HUES6 (cell line): ENCODE results near the gene CIRBP.

Experiments
- H3K27ac ChIP-seq: 2 replicates; pipeline ENCODE4 v1.7.0; 2013; ENCODE audit warnings: low read depth, mild to moderate bottlenecking, low read length, inconsistent platforms
- H3K27me3 ChIP-seq: 2 replicates; pipeline ENCODE4 v1.6.1; 2013; ENCODE audit warnings: low read length; ENCODE audit not compliant: control insufficient read depth, insufficient read depth
- H3K36me3 ChIP-seq: 2 replicates; pipeline ENCODE4 v1.6.1; 2013; ENCODE audit warnings: low read length; ENCODE audit not compliant: control insufficient read depth, insufficient read depth
- H3K4me1 ChIP-seq: 2 replicates; pipeline ENCODE4 v1.6.1; 2013; ENCODE audit warnings: low read length; ENCODE audit not compliant: control insufficient read depth, insufficient read depth
- H3K4me3 ChIP-seq: 2 replicates; pipeline ENCODE4 v1.5.1; 2013; ENCODE audit warnings: low read depth, low read length
- H3K9ac ChIP-seq: one replicate; pipeline ENCODE4 v1.6.1; 2013; ENCODE audit warnings: mild to moderate bottlenecking, low read length
- H3K9me3 ChIP-seq: 2 replicates; pipeline ENCODE4 v1.6.1; 2013; ENCODE audit warnings: low read depth, low read length; ENCODE audit not compliant: control insufficient read depth, insufficient read depth

Gene CIRBP

GRCh38 chr19:1272423-1273262, 3.5 kb downstream of the CIRBP start:
- H3K27me3 ChIP-seq: peaks cover 5% of the 10 kb centered on the region
- no peaks in the 10 kb centered on the region for H3K9me3 ChIP-seq
- H3K4me1 ChIP-seq: peaks cover 45% of the 10 kb centered on the region
- H3K4me3 ChIP-seq: no peak overlapping the region
- no peak overlapping the region for H3K9ac ChIP-seq
- no peak overlapping the region for H3K27ac ChIP-seq
- H3K36me3 ChIP-seq: peaks cover 50% of the 10 kb centered on the region

- no peaks in the 10 kb centered on the region for H3K9me3 ChIP-seq
- peaks cover 50% of the 10 kb centered on the region for H3K36me3 ChIP-seq
- H3K4me1 ChIP-seq: peaks cover 36% of the 10 kb centered on the region
- peak overlapping the region; percentile 27; the same call in 1 of the 2 replicates for H3K27ac ChIP-seq
- H3K9ac ChIP-seq: peak overlapping the region; percentile 2
- H3K27me3 ChIP-seq: no peaks in the 10 kb centered on the region; the same call in 1 of the 2 replicates
- peak overlapping the region; percentile 5; the same call in 1 of the 2 replicates for H3K4me3 ChIP-seq
Observed at GRCh38 chr19:1273263-1274041, 4.3 kb downstream of the CIRBP start.

GRCh38 chr19:1274081-1274851, 5.1 kb downstream of the CIRBP start:
- Histone ChIP-seq H3K27ac (peak overlapping the region; percentile 97), H3K27me3 (no peaks in the 10 kb centered on the region), H3K36me3 (peaks cover 56% of the 10 kb centered on the region), H3K9me3 (no peaks in the 10 kb centered on the region), H3K9ac (peak overlapping the region; percentile 91), H3K4me1 (peaks cover 32% of the 10 kb centered on the region), H3K4me3 (peak overlapping the region; percentile 73)

GRCh38 chr19:1274852-1275259, 5.7 kb downstream of the CIRBP start:
- peak overlapping the region; percentile 97 for H3K27ac ChIP-seq
- peak overlapping the region; percentile 91 for H3K9ac ChIP-seq
- peaks cover 31% of the 10 kb centered on the region for H3K4me1 ChIP-seq
- H3K36me3 ChIP-seq: peaks cover 61% of the 10 kb centered on the region
- H3K4me3 ChIP-seq: peak overlapping the region; percentile 73
- H3K27me3 ChIP-seq: no peaks in the 10 kb centered on the region
- no peaks in the 10 kb centered on the region for H3K9me3 ChIP-seq

- H3K9me3 ChIP-seq: no peaks in the 10 kb centered on the region
- H3K4me1 ChIP-seq: peaks cover 26% of the 10 kb centered on the region
- H3K27ac ChIP-seq: peak within 1 kb of the TSS; percentile 97
- peaks cover 60% of the 10 kb centered on the region for H3K36me3 ChIP-seq
- H3K27me3 ChIP-seq: no peaks in the 10 kb centered on the region
- peak within 1 kb of the TSS; percentile 89 for H3K4me3 ChIP-seq
- H3K9ac ChIP-seq: peak within 1 kb of the TSS; percentile 91
Observed at GRCh38 chr19:1275260-1275975, 6.3 kb downstream of the CIRBP start, which contains the start of gene FAM174C. Gene FAM174C (plus strand): TSS chr19:1275530. CDS start chr19:1275550, 20 bp downstream.

- Histone ChIP-seq H3K27me3 (no peaks in the 10 kb centered on the region), H3K4me3 (peak overlapping the region; percentile 89), H3K27ac (peak overlapping the region; percentile 88; the same call in 1 of the 2 replicates), H3K4me1 (peaks cover 22% of the 10 kb centered on the region), H3K9me3 (no peaks in the 10 kb centered on the region), H3K9ac (peak overlapping the region; percentile 88), H3K36me3 (peaks cover 55% of the 10 kb centered on the region)
Observed at GRCh38 chr19:1275976-1276627, 7.0 kb downstream of the CIRBP start.

- H3K4me3 ChIP-seq: peak overlapping the region; percentile 89
- H3K9ac ChIP-seq: peak overlapping the region; percentile 88
- peaks cover 50% of the 10 kb centered on the region for H3K36me3 ChIP-seq
- H3K27ac ChIP-seq: no peak overlapping the region
- peaks cover 19% of the 10 kb centered on the region for H3K4me1 ChIP-seq
- no peaks in the 10 kb centered on the region for H3K9me3 ChIP-seq
- H3K27me3 ChIP-seq: no peaks in the 10 kb centered on the region
Observed at GRCh38 chr19:1276628-1277022, 7.5 kb downstream of the CIRBP start.

GRCh38 chr19:1277061-1277460, 7.9 kb downstream of the CIRBP start:
- H3K4me3 ChIP-seq: peak overlapping the region; percentile 89; the same call in 1 of the 2 replicates
- H3K36me3 ChIP-seq: peaks cover 45% of the 10 kb centered on the region
- H3K4me1 ChIP-seq: peaks cover 19% of the 10 kb centered on the region
- H3K9ac ChIP-seq: no peak overlapping the region
- H3K27me3 ChIP-seq: no peaks in the 10 kb centered on the region
- H3K9me3 ChIP-seq: no peaks in the 10 kb centered on the region
- no peak overlapping the region for H3K27ac ChIP-seq

- H3K9ac ChIP-seq: no peak overlapping the region
- H3K9me3 ChIP-seq: no peaks in the 10 kb centered on the region
- H3K4me1 ChIP-seq: peaks cover 20% of the 10 kb centered on the region
- H3K27me3 ChIP-seq: peaks cover 3% of the 10 kb centered on the region; the same call in 1 of the 2 replicates
- H3K4me3 ChIP-seq: no peak overlapping the region
- H3K36me3 ChIP-seq: peaks cover 35% of the 10 kb centered on the region
- no peak overlapping the region for H3K27ac ChIP-seq
Observed at GRCh38 chr19:1278074-1278473, 8.9 kb downstream of the CIRBP start.
